ENCODE data around the gene PCSK4. TPM values are rescaled to one million over a fixed set of nuclear protein-coding genes. Genes with fewer than 3 reads are reported as not detected.

Gene PCSK4
- total and polyA plus RNA-seq, 9 of the 15 experiments (the other 6 are each of a cell fraction or from before 2014, with no cell fraction given), result 0.01 to 9.1 (median 2.1) TPM; not detected in 1

- TF ChIP-seq MYC (IDR thresholded peaks at IDR 0.05; ENCODE audit: low read depth, low read length) (peak; percentile 82), MYC (CRISPR knock-in tag; IDR thresholded peaks at IDR 0.05; ENCODE audit: borderline replicate concordance, low read depth) (peak; percentile 51; the same call in 1 of the 2 replicates), ETV5 (CRISPR knock-in tag; IDR thresholded peaks at IDR 0.05; ENCODE audit: low read depth) (peak; percentile 98), ASH1L (IDR thresholded peaks at IDR 0.05; ENCODE audit: borderline replicate concordance, low read depth, partially characterized antibody) (no peak), ARNT (IDR thresholded peaks at IDR 0.05) (0 out of 4 replicates have a peak, but pooled peaks of 1 of the 2 experiments have one; percentile 28), ZNF696 (CRISPR knock-in tag; conservative IDR thresholded peaks at IDR 0.05) (no peak), SLC30A9 (CRISPR knock-in tag; IDR thresholded peaks at IDR 0.05) (no peak), ZKSCAN3 (CRISPR knock-in tag; IDR thresholded peaks at IDR 0.05) (no peak), PCBP2 (IDR thresholded peaks at IDR 0.05; ENCODE audit: low read depth, low read length, poor library complexity, severe bottlenecking) (no peak), ZNF212 (CRISPR knock-in tag; IDR thresholded peaks at IDR 0.05) (no peak), SIN3A (IDR thresholded peaks at IDR 0.05; ENCODE audit: borderline replicate concordance in 2 of 2, control insufficient read depth in 1 of 2, low read depth in 2 of 2, low read length in 2 of 2) (peak; percentile 22 to 50; a peak in 2 of 4 replicates), E4F1 (CRISPR knock-in tag; IDR thresholded peaks at IDR 0.05; ENCODE audit: borderline replicate concordance) (no peak), CTCFL (IDR thresholded peaks at IDR 0.05; ENCODE audit: borderline replicate concordance, insufficient read depth, low read depth, low read length, poor library complexity, severe bottlenecking) (no peak), COPS2 (conservative IDR thresholded peaks at IDR 0.05) (no peak), TRIM24 (IDR thresholded peaks at IDR 0.05) (peak in 1 of 2 experiments; percentile 81; a peak in 2 of 4 replicates), MEF2D (tag; conservative IDR thresholded peaks at IDR 0.05; ENCODE audit: low read depth) (no peak), ZNF395 (CRISPR knock-in tag; IDR thresholded peaks at IDR 0.05) (no peak), GABPB1 (CRISPR knock-in tag; IDR thresholded peaks at IDR 0.05) (peak; percentile 92), STAT5B (CRISPR knock-in tag; IDR thresholded peaks at IDR 0.05) (no peak), BRD4 (IDR thresholded peaks at IDR 0.05) (0 out of 2 replicates have a peak, but pooled peaks have one; percentile 42), ZNF263 (CRISPR knock-in tag; IDR thresholded peaks at IDR 0.05; ENCODE audit: borderline replicate concordance) (peak; percentile 88), KDM4B (IDR thresholded peaks at IDR 0.05; ENCODE audit: borderline replicate concordance in 2 of 2, low read depth in 1 of 2) (peak in 1 of 2 experiments; percentile 88; a peak in 1 of 4 replicates)
Observed at GRCh38 chr19:1478934-1479707, 11.0 kb downstream of the PCSK4 start, which contains the start of gene C19orf25 (continued).
